NCI-H1694 (cell line): Measurements from ENCODE around the gene CDK2.
"Not testable (repeated sequence)": the region's sequence is repeated elsewhere in the genome, so short reads cannot be mapped to it uniquely, and the experiment has no call there.

Experiments
- DNase-seq: peaks from one replicate; lab custom pipeline; 2025; lab: John Stamatoyannopoulos, UW

Gene CDK2

DNA sequence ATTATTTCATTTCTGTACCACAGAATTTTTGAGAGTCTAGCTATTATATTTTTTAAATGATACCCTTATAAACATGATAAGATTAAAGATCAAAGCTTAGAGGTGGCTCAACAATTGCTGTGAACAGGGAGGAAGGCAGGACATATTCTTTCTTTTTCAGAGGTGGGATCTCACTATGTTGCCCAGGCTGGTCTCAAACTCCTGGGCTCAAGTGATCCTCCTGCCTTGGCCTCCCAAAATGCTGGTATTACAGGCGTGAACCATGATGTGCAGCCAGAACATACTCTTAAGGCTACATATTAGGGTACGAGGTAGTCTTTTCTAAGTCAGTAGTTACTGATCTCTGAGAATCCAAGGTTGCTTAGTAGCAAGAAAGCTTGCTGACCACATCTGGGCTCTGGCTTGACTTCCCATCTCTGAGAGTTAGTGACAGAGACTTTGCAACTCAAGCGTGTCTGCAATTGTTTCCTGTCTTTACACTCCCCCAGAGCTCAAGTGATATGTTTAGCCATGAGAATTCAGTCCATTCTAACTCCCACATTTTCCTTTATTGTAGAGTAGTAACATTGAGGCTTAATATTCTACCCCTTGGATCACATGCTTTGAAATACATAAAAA, 15.8 kb downstream of the CDK2 start:
- DNase-seq = no peak

DNA sequence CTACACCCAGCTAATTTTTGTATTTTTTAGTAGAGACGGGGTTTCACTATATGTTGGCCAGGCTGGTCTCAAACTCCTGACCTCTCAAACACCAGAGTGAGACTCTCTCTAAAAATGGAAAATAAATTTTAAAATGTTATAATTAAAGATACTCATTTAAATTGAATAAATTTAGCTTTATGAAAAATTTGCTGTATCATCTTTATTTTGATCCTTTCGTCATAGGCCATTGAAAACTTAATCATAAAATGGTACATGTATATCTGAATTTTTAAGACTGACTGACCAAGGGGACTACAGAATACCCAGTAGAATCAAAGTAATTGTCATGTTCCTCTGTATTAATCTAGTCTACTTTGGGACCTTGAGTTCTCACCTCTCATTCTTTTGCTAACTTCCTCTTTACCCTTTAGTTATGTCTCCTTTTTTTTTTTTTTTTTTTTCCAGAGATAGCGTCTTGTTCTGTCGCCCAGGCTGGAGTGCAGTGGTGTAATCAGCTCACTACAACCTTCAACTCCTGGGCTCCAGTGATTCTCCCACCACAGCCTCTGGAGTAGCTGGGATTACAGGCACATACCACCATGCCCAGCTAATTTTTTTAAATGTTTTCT, 16.7 kb downstream of the CDK2 start:
- DNase-seq = no peak

DNA sequence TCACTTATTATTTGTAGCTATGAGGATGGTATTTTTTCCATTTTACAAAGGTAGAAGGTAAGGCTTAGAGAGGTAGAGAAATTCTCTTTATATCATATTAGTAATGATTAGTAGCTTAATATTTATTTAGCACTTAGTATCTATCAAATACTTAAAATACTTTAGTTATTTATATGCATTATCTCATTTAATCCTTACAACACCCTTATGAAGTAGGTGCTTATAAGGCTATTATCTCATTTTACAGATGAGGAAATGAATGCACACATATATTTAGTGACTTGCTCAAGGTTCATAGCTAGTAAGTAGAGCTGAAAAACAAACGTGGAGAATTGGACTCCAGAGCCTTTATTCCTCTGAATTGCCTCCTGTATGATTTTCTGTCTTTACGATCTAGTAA, 18.2 kb downstream of the CDK2 start:
- DNase-seq = no peak

DNA sequence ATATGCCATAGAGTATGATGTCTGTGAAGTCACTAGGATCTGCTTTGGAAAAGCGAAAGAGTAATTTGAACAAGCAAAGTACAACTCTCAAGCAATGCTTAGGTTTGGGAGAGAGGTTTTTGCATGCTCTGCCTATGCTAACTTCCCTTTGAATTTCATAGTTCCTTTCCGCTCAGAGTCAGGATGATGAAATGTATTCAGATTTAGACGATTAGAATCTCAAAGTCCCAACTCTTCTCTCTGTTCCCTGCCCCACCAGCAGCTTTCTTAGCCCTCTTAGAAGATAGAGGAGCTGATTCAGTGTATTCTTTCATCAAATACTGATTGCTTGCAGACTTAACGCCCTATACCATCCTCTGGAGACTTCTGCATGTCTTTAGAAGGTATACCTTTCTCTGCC, 18.7 kb downstream of the CDK2 start:
- no peak for DNase-seq

DNA sequence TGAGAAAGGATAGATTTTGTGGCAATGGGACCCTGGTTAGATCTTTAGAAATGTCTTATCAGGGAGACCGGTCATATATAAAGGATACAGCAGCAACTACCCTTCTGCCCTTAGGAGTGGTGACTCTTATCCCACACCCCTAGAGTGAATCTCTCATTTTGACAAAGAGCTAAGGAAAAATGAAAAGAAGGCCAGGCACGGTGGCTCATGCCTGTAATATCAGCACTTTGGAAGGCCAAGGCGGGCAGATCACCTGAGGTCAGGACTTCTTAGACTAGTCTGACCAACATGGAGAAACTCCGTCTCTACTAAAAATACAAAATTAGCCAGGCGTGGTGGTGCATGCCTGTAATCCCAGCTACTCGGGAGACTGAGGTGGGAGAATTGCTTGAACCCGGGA, 19.3 kb downstream of the CDK2 start:
- DNase-seq = not testable (repeated sequence)

DNA sequence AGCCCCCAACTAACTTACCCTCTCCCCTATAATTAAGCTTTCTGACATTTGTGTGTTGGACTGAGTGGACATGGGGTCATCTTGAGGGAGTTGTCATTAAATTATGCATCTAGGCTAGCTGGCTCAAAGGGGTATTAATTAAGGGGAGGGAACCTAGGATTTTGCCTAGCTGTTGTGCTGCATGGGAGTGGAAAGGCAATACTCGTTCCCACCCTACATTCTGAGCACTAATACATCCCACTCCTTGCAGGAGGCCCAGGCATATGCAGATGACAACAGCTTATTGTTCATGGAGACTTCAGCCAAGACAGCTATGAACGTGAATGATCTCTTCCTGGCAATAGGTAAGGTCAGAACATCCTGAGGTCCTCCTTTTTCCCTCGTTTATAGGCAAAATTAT, 24.5 kb downstream of the CDK2 start:
- DNase-seq = no peak

DNA sequence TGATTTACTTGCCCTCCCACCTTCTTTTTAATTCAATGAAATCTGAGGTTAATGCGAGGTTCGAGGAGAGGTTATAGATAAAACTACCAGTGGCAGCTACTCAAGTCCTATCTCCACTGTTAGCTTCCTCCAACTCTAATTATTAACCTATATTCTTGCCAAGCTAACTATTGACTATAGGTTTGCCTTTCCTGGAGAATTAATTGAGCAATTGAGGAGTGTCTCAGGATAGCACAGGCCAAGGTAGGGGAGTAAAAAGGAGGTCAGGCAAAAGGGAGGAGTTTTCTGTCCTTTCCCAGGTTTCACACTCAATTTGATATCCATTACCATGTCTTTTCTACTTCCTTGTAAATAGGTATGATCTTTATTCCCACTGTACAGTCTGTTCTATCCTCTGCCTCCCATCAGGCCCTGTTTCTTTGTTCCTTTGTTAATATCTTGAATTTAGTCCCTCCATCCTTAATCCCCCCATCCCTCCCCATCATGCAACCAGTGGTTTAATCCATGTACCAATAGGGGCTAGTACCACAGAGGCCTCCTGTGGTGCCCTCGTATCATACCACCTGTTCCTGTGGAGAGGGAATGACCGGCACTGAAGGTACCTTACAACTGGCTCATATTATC, 26.7 kb downstream of the CDK2 start:
- no peak for DNase-seq

DNA sequence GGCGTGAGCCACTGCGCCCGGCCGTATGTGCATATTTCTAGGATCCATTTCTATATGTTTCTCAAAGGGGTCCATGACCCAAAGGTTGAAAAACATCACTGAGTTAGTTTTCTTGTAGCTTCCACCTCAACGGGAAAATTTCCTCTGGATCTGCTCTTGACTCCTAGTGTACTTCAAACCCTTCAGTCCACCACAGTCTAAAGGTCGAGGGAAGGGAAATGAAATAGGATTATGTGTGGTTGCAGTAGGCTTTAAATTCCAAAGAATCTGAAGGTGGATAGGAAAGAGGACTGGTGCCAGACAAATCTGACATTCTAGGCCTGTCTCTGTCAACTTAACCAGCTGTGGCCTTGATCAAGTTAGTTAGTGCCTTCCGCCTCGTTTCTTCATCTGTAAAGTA, 28.7 kb downstream of the CDK2 start:
- no peak for DNase-seq

DNA sequence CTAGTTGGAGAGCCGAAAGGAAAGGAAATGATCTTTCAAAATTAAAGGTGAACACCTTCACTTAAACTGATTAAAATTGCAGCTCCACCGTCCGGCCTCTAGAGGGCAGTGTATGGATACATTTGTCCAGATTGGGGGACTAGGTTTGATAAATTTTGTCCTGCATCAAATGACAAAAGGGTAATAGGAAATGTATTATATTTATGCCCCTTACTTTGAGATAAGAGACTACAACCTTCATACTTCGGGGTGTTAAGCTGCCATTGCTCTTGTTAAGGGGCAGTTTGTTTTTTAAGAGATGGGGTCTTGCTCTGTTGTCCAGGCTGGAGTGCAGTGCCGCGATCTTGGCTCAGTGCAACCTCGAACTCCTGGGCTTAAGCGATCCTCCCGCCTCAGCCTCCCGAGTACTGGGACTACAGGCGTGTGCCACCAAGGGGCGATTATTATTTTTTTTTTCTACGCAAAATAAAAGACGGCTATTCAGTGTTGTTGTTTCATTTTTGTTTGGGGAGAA, 29.6 kb downstream of the CDK2 start:
- peak; percentile 53 for DNase-seq

DNA sequence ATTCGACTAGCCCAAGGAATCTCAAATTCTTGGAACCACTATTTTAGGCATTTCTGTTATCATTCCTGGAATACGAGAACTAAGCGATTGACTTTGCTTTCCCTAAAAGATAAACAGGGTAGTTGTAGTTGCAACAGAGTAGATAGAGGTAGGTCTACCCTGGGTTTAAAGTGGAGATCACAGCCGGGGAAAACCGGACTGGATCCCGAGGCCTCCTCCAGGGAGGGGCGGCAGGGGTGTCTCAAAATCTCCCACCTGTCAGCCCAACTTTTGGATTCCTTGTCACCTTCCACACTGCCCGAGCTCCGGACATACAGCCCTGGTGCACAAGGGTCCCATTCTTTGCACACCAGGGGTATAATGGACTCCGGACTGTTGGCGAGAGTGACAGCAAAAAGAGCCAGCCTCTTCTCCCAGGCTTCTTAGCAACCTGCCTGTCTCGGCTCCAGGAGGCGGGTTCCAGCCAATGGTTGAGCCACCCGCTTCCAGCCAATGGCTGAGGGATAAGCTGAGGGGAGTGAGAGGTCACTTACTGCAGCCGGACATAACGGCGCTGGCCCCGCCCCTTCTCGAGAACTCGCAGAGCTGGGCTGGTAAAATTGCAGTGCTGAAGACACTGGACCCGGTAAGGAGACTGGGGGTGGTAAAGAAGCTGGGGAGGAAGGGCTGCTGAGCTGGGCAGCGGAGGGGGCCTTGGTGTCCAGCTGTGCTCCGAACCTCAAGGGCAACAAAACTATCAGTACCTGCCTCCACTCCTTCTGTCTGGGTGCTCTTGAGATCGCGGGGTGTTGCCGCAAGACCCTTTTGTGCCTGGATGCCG, 30.3 kb downstream of the CDK2 start, which contains the start of gene SUOX:
TSS of gene SUOX (plus strand) at position 562 of the 820 bp plus-strand sequence. CDS start 4,946 bp downstream, outside the sequence.
- DNase-seq = peak; percentile 42

DNA sequence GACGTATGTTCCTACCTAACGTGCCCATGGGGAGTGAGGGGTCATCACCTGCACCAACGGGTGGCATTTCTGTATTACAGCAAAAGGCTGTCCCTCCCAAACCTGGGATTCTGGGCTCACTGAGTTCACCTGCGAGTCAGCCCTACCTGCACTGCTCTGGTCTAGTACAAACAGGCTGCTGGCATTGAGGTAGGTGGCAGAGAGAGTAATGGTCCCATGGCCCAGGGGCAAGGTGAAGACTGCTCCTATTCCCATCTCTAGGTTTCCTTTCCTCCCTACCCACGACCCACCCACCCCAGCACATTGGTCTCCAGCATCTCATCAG, 30.9 kb downstream of the CDK2 start:
- DNase-seq = no peak

DNA sequence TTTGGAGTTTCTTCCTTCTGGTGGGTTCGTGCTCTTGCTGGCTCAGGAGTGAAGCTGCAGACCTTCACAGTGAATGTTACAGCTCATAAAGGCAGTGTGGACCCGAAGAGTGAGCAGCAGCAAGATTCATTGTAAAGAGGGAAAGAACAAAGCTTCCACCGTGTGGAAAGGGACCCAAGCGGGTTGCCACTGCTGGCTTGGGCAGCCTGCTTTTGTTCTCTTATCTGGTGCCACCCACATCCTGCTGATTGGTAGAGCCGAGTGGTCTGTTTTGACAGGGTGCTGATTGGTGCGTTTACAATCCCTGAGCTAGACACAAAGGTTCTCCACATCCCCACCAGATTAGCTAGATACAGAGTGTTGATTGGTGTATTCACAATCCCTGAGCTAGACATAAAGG, 32.9 kb downstream of the CDK2 start:
- not testable (repeated sequence) for DNase-seq

DNA sequence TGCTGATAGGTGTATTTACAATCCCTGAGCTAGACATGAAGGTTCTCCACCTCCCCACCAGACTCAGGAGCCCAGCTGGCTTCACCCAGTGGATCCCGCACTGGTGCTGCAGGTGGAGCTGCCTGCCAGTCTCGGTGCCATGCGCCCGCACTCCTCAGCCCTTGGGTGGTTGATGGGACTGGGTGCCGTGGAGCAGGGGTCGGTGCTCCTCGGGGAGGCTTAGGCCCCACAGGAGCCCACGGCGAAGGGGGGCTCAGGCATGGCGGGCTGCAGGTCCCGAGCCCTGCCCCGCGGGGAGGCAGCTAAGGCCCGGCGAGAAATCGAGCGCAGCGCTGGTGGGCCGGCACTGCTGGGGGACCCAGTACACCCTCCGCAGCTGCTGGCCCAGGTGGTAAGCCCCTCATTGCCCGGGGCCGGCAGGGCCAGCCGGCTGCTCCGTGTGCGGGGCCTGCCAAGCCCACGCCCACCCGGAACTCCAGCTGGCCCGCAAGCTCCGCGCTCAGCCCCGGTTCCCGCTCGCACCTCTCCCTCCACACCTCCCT, 33.4 kb downstream of the CDK2 start:
- DNase-seq = not testable (repeated sequence)

DNA sequence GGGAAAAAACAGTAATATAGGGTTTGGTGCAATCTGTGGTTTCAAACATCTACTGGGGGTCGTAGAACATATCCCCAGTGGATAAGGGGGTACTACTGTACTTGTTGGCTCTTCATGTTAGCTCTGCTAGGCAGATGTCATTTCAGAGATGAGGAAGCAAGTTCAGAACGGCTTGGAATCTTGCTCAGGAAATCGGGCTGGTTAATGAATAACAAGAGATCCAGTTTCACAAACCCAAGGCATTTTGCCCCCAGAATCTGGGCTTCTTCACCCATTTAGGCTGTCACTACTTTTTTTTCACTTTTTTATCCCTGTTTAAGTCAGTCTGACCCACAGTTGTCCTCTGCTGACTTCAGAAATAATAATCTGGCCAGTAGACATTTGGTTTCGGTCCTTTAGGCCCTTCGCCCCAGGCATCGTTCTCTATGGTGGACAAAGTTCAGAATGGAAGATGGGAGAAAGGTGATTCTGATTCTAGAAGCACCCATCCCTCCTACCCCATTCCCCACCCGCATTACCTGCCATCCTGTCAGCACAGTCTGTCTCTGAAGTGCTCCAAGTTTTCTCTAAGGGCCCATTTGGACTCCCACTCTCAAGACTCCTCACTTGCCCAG, 35.0 kb downstream of the CDK2 start:
- DNase-seq = no peak

DNA sequence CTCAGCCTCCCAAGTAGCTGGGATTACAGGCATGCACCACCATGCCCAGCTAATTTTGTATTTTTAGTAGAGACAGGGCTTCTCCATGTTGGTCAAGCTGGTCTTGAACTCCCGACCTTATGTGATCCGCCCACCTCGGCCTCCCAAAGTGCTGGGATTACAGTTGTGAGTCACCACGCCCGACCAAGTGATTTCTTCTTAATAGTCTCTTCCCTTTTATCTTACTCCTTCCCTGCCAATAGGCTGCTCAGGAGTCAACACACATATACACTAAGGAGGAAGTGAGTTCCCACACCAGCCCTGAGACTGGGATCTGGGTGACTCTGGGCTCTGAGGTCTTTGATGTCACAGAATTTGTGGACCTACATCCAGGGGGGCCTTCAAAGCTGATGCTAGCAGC, 36.7 kb downstream of the CDK2 start:
- not testable (repeated sequence) for DNase-seq

DNA sequence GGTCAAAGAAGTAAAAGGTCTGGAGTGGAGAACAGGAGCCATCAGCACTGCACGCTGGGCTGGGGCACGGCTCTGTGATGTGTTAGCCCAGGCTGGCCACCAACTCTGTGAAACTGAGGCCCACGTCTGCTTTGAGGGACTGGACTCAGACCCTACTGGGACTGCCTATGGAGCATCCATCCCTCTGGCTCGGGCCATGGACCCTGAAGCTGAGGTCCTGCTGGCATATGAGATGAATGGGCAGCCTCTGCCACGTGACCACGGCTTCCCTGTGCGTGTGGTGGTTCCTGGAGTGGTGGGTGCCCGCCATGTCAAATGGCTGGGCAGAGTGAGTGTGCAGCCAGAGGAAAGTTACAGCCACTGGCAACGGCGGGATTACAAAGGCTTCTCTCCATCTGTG, 37.6 kb downstream of the CDK2 start:
- no peak for DNase-seq

DNA sequence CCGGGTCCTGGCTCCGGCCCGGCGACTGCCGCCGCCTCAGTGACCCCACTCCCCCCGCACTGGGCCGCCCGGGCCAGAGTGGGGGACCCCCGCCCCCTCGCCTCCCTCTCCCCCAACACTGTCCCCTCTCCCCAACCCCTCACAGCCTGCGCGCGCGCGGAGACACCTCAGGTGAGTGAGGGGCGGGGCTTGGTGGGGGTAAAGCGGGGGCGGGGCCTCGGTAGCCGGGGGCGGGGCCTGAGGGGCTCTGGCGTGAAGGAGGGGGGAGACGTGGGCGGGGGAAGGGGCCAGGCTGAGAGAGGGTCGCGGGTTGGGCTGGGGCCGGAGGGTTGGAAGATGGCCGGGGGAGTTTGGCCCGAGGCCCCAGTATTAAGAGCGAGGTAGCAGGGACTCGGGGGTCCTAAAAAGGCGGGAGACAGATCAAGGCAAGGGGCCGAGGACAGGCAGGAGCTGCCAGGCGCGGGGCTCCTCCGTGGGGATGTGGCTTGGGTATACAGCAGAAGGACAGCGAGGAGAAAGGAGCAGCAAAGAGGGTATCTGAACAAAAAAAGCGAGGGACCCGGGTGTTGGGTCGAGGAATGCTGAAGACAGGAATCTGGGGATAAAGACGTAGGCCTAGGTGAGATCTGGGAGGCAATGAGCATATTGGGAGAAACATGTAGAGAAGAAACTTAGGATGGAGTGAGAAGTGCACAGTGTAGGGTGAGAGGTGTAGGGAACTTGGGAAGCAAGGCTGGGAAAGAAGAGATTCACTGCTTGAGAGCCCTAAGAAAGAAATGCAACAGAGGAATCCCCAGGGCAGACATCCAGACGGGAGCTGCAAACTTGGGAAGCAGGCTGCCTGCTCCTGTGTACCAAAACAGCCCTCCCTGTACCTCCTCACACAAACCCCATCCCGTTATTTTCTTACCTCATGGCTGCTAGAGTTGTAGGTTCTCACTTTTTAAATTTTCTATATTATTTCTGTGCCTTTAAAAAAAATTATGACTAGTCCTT, 41.2 kb downstream of the CDK2 start:
- no peak for DNase-seq

DNA sequence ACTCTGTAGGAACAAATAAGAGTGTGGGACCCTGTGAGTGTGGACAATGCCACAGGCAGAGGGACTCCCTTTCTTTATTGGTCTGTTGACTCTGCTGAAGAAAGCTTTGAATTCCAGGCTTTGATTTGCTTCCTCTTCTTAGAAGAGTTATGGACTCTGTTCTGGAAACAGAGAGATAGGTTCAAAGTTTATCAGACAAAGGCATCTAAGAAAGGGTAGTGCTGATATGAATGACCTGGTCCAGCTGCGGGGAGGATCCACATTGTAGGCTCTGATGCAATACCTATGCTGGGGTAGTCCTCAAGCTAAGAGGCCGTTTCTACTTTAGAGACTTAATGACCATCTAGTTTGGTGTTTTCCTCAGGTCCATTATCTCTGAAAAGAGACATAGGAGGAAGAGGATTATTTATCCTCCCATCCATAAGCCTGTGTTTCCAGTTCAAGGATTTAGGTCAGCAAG, 43.5 kb downstream of the CDK2 start:
- no peak for DNase-seq

DNA sequence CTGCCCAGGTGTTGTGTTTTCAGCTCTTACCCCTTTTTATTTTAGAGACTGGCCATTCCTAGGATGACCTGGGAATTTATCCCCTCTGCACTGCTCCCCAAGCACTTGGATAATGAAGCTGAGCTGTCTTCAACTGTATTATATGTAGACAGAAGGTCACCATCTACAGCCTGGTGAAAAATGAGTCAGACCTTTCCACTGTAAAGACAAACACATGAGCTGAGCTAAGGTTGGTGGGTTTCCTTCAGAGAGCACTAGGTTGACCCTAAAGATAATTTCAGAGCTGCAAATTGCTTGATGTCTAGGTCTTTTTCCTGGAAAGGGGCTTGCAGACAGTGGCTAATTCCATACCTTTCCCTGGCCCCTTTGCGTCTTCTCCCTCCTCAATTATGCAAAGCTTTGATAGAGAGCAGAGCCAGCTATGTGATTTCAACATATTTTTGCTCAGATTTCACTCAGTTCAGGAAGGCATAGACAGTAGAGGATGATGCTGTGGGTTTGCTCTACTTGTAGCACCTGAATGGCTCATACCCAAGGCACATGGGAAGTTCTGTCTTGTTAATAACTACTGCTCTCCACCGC, 45.0 kb downstream of the CDK2 start:
- no peak for DNase-seq

DNA sequence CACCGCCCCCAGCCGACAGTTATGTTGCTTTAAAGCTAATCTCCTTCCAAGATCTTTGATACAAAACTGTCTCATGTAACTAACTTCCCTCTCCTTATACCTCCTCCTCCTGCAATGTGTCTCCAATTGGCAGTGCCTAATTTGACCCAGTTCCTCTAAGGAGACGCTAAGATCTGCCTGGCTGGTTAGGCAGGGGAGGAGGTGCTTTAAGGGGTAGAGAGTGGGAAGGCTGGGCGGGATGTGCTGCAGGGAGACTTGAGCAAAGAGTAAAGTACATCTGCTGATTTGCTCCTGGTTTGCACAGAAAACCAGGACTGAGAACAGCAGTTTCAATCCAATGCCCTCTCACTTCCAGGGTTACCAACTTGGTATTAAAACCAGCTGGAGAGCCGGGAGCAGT, 46.9 kb downstream of the CDK2 start:
- no peak for DNase-seq
